HT1080 (cell line): Measurements from ENCODE around the gene SLC24A5. TPM values are rescaled to one million over a fixed set of nuclear protein-coding genes. Genes with fewer than 3 reads are reported as not detected.

Experiments
- DNase-seq: peaks from one replicate; pipeline ENCODE4 v3.0.0-alpha.2; 2015; ENCODE audit warnings: low read depth
- total RNA-seq: library from RNA; depleted of rRNA; stranded (reverse); fragments of >200 nt; shearing (Covaris generic); gene quantifications from 2 replicates; pipeline ENCODE4 v1.2.3, GENCODE V29; 2014

Gene SLC24A5
- total RNA-seq, 1 experiment from 2014 or later: not detected

DNA sequence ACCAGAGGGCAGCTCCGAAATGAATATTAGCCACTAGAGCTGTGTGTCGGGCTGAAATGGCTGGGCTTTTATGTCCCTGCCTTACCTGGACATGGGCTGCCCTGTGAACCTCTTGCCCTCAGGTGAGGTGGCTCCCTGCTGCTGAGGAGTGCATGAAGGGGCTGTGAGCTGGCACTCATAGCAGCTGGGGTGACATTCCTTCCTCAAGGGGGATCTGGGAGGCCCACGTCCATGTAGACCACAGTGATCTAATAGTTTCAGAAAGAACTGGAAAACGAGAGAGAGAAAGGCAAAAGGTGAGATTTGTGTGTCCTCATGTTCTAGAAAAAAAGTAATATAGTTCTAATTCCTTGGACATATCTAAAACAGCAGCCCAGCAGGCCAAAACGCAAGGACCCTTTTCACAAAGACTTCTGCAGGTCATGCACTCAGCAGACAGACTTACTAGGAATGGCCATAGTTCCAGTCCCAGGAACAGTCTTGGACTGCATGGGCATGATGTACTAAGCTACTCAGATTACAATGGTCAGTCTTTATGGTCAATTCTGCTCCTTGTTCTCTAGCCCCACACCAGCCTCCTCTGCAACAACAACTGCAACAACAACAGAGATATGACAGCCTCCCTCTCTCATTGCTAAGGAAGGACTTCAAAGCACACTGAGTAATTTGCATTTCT, 10.8 kb upstream of the SLC24A5 start:
- no peak for DNase-seq

DNA sequence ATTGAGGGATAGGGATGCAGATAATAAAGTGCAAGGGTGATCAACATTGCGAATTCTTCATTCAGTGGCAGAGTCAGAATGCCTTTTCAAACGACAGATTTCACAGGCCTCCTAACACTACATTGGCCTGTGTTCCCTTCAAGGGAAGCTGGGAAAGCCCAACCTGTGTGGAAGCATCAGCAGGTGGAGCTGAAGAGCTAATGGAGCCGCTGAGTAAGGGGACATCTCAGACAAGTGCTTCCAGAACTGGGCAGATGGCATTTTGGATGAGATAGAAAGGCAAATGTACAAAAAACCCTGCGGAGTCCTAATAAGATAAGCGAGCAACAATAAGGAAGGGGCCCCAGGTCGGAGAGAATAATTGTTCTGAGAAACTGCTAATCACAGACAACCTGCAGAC, 8.5 kb upstream of the SLC24A5 start:
- peak; percentile 36 for DNase-seq

DNA sequence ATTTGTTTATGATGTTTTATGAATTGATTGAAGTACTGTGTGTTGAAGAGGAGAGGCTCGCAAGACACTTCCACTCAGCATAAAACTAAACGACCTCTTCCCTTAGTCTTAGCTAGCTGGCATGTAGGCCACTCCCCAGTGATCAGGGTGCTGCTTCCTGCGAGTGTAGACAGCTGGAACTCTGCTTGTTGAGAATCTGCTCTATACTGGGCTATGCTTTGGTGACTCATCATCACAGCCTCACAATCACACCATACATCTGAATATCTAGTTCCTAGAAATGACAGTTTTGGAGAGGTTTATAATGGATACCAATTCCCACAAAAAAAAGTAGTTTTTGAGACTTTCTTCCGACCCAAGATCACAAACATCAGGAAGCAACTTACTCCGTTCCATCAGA, 1.5 kb upstream of the SLC24A5 start:
- DNase-seq: peak; percentile 47

- DNase-seq: no peak
Measured at GRCh38 chr15:48121849-48122248, 1.1 kb downstream of the SLC24A5 start.

GRCh38 chr15:48126667-48127355, 6.0 kb downstream of the SLC24A5 start:
- DNase-seq: no peak

DNA sequence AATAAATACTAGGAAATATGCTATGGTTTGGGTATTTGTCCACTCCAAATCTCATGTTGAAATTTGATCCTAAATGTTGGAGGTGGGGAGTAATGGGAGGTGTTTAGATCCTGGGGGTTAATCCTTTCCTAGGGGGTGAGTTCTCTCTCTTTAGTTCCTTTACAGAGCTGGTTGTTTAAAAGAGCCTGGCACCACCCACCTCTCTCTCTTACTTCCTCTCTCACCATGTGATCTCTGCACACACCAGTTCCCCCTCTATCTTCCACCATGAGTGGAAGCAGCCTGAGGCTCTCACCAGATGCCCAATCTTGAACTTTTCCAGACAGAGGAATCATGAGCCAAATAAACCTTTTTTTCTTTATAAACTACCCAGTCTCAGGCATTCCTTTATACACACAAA, 10.5 kb downstream of the SLC24A5 start:
- DNase-seq: no peak

DNA sequence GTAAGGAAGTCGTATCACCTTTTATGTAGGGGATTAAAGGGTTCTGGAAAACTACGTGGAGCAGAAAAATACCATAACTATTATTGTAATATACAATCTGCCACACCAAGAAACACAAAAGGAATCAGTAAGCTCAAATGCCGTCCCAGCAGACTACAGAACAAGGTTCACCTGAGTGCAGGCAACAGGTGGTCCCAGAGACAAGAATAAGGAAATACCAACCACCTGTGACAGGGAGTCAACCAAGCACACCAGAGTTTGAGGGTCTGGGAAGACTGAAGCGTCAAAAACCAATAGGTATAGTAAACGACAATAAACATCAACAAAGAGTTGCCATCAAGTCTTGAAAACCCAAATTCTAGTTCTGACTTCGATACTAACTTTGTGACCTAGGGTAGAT, 12.1 kb downstream of the SLC24A5 start:
- no peak for DNase-seq

GRCh38 chr15:48143856-48144255, 23.1 kb downstream of the SLC24A5 start:
- DNase-seq: peak; percentile 5

- DNase-seq: no peak
Measured at GRCh38 chr15:48144889-48145288, 24.1 kb downstream of the SLC24A5 start.

GRCh38 chr15:48145923-48146322, 25.1 kb downstream of the SLC24A5 start:
- no peak for DNase-seq

DNA sequence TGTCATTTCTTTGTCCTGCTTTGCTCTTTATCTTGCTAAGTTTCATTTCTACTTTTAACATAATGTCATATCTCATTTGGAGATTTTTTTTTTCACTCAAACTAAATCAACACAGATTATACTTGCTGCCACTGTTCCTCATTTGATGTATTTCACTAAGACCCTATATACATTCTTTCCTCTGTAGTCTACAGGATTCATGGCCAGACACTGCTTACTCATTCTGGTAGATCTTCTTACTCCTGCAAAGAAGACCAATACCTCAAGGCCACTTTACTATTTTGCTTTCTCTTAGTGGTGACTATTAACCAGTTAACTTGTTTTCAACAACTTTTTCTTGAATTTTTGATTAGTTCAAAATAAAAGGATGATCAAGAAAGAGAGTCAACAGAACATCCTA, 26.6 kb downstream of the SLC24A5 start:
- DNase-seq: no peak

GRCh38 chr15:48149858-48150257, 29.1 kb downstream of the SLC24A5 start:
- DNase-seq: peak; percentile 89

GRCh38 chr15:48153526-48153925, 32.7 kb downstream of the SLC24A5 start:
- no peak for DNase-seq

- DNase-seq: no peak
Measured at GRCh38 chr15:48168616-48169015, 47.8 kb downstream of the SLC24A5 start.

DNA sequence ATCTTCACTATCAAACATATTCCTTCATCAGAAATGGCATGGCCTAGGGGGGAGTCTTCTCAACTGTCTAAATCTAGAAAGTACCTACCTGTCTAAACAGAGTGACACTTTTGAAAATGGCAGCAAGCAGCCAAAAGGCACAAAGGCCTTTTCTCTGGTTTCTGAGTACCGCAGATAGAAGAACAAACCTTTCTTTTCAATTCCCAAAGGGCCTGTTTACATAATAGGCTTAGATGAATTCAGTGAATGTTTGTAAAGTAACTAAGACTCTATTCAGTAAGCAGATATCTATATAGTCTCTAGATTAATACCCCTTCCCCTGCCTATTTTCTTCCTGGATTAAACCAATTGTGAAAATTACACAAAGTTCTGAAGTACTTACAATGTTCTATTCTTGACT, 50.2 kb downstream of the SLC24A5 start:
- DNase-seq: no peak

GRCh38 chr15:48175126-48175525, 54.3 kb downstream of the SLC24A5 start:
- DNase-seq: no peak

- DNase-seq: peak; percentile 42
Measured at GRCh38 chr15:48176112-48176511, 55.3 kb downstream of the SLC24A5 start.

DNA sequence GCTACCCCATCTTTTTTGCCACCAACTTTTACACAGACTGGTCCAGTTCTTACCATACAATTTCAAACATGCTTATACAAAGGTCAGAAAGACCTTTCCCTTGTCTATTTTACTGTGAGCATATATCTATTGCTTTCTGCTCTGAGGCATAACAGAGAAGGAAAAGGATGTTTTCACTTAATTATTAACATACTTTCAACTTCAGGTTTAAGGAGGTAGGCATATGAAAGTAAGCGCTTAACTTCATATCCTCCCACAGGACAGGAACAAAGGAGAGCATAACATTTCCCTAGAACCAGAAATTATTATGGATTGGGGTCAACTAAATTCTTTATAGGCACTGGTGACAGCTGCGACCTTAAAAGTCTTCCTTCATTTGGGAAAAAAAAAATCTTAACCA, 56.2 kb downstream of the SLC24A5 start:
- DNase-seq: no peak

- peak; percentile 59 for DNase-seq
Measured at GRCh38 chr15:48177383-48177765, 56.6 kb downstream of the SLC24A5 start.

- DNase-seq: peak; percentile 56
Measured at GRCh38 chr15:48177766-48178647, 57.2 kb downstream of the SLC24A5 start, which contains the start of gene MYEF2. Gene MYEF2, minus strand, starts transcription at chr15:48178295. Its CDS starts 58 bp downstream, at chr15:48178237.

- DNase-seq: no peak
Measured at GRCh38 chr15:48178648-48178931, 57.8 kb downstream of the SLC24A5 start.

DNA sequence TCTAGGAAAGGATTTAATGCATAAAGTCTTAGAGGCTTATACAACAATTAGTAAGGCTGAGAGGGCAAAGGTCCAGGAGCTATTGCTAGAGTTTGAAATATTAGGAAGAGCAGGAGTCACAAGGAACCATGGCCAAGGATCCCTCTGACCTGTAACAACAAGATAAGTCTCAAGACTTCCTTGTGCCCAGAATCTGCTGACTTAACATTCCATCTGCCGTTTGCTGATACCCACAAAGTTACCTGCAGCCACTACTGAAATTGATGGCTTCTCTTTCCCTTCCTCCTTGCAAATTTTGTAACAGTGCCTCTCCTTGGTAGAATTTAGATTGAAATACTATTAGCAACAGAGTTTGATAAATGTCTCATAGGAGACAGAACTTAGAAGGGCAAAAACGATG, 62.0 kb downstream of the SLC24A5 start:
- no peak for DNase-seq
